ENCODE data around the gene MRPL19.
A peak's percentile ranks its signal among the peaks of the same experiment; 100 is the strongest.
"Not testable (repeated sequence)": the region's sequence is repeated elsewhere in the genome, so short reads cannot be mapped to it uniquely, and the experiment has no call there.

MRPL19 gene

GRCh38 chr2:75616933-75617332 lies 29.6 kb upstream of the MRPL19 start:
- no peak for DNase-seq

GRCh38 chr2:75619956-75620740 lies 26.4 kb upstream of the MRPL19 start:
- no peak for DNase-seq

- no peak for DNase-seq
Observed at GRCh38 chr2:75621228-75621627, 25.4 kb upstream of the MRPL19 start.

GRCh38 chr2:75622500-75622899 lies 24.1 kb upstream of the MRPL19 start:
- DNase-seq: no peak

- no peak for DNase-seq
Observed at GRCh38 chr2:75622929-75623328, 23.7 kb upstream of the MRPL19 start.

- DNase-seq: peak; percentile 64
Observed at GRCh38 chr2:75627902-75628504, 18.6 kb upstream of the MRPL19 start.

- DNase-seq: no peak
Observed at GRCh38 chr2:75632091-75632701, 14.4 kb upstream of the MRPL19 start.

- DNase-seq: no peak
Observed at GRCh38 chr2:75632813-75633212, 13.8 kb upstream of the MRPL19 start.

- DNase-seq: no peak
Observed at GRCh38 chr2:75633620-75634019, 13.0 kb upstream of the MRPL19 start.

- DNase-seq: no peak
Observed at GRCh38 chr2:75634945-75635344, 11.6 kb upstream of the MRPL19 start.

GRCh38 chr2:75637568-75637967 lies 9.0 kb upstream of the MRPL19 start:
- no peak for DNase-seq

- DNase-seq: peak; percentile 47
Observed at GRCh38 chr2:75640621-75641121, 5.9 kb upstream of the MRPL19 start.

- no peak for DNase-seq
Observed at GRCh38 chr2:75641587-75641986, 5.0 kb upstream of the MRPL19 start.

- no peak for DNase-seq
Observed at GRCh38 chr2:75643980-75644379, 2.6 kb upstream of the MRPL19 start.

- no peak for DNase-seq
Observed at GRCh38 chr2:75645643-75646042, 940 bp upstream of the MRPL19 start.

GRCh38 chr2:75646090-75646582 lies 447 bp upstream of the MRPL19 start:
- no peak for DNase-seq

- peak; percentile 10 for DNase-seq
Observed at GRCh38 chr2:75647771-75648170, 1.2 kb downstream of the MRPL19 start.

- DNase-seq: no peak
Observed at GRCh38 chr2:75654012-75654411, 7.4 kb downstream of the MRPL19 start.

GRCh38 chr2:75655861-75656260 lies 9.3 kb downstream of the MRPL19 start:
- DNase-seq: no peak

- DNase-seq: no peak
Observed at GRCh38 chr2:75656563-75656962, 10.0 kb downstream of the MRPL19 start.

GRCh38 chr2:75657798-75658197 lies 11.2 kb downstream of the MRPL19 start:
- no peak for DNase-seq

GRCh38 chr2:75666911-75667310 lies 20.3 kb downstream of the MRPL19 start:
- DNase-seq: no peak

GRCh38 chr2:75667884-75668283 lies 21.3 kb downstream of the MRPL19 start:
- DNase-seq: no peak

- DNase-seq: not testable (repeated sequence)
Observed at GRCh38 chr2:75675423-75675822, 28.8 kb downstream of the MRPL19 start.
